Activated T-cell treated with anti-CD3 and anti-CD28 coated beads for 4 hours (primary cell): Measurements from ENCODE around the gene FERMT3.

Source experiments
- DNase-seq: peaks from one replicate; pipeline ENCODE4 v3.0.0-alpha.2; 2020

FERMT3 gene

DNA sequence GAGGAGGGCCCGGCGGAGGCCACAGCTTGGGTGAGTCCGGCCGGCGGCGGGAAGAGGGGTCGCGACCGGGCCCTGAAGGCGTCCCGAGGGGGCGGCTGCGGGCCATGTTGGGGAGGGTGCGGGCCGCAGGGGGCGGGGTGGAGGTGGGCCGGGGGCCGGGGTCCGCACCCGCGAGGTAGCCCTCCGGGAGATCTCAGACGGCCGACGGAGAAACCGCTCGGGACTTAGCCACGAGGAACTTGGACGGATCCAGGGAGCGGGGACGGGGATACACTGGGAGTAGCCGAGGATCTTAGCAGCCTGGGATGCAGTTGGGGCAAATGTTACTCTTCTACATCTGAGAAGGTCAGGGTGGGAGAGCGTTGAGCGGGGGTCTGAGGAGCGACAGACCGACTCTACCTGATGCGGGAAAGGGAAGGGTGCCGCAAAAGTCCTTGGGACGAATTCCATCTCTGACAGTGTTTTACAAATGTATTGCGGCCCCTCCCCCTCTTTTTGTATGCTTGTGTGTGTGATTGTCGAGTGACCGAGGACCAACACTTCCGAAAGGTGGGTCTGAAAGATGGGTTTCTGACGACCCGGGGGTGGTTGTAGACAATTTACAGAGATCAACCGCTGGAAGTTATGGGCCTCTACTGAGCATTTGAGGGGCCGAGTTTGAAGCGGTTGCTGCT lies 19.9 kb upstream of the FERMT3 start:
- peak; percentile 21 for DNase-seq

DNA sequence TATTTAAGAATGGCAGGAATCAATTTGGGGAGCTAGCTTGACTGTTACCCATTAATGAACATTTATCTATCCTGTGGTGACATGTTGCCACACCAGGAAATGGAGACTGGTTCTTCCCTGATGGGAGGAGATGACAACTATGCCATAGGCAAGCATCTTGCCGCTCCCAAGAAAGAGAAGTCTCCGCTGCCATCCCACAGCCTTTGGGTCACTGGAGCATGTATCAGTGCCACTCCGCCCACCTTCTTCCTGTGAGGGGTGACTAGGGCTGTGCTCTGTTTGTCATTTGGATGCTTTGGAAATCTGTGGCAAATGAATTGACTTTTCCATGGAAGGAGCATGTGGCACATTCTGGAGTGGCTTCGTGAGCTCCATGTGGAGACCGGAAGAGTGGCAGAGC lies 14.1 kb upstream of the FERMT3 start:
- DNase-seq = no peak

GRCh38 chr11:64196626-64197025 lies 9.9 kb upstream of the FERMT3 start:
- no peak for DNase-seq

GRCh38 chr11:64198511-64198910 lies 8.0 kb upstream of the FERMT3 start:
- no peak for DNase-seq

DNA sequence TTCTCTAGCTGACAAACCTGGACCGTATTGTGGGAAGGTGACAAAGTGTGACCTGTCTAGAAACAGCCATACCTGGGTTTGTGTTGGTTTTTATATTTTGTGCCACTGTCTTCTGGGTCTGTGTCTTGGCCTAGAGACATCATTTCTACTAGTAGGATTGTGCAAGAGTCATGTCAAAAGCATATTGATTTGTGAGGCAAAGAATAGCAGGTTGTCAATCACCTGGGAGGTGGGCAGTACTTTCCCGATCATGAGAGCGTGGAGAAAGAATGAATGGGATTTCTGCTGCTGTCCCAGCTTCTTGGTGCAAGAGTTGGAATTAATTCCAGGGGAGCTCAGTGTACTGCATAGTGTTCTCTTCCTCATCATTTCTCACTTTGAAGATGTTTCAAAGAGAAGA lies 5.0 kb upstream of the FERMT3 start:
- DNase-seq = no peak

- no peak for DNase-seq
These were observed 3.5 kb upstream of the FERMT3 start for GRCh38 chr11:64202992-64203391.

- DNase-seq = no peak
These were observed 3.0 kb upstream of the FERMT3 start for GRCh38 chr11:64203421-64204079.

DNA sequence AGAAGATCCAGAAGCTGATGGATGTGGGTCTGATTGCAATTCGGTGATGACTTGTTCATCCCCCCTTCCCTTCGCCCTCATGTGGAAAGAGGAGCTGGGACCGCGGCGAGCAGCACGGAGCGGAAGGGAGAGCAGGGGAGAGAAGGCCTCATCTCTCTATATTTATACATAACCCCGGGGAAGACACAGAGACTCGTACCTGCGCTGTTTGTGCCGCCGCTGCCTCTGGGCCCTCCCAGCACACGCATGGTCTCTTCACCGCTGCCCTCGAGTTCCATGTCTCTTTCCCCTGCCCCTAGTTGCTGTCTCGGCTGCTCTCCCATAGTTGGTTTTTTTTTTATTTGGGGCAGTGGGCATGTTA lies 2.5 kb upstream of the FERMT3 start:
- no peak for DNase-seq

GRCh38 chr11:64204464-64204989 lies 2.0 kb upstream of the FERMT3 start:
- peak; percentile 72 for DNase-seq

DNA sequence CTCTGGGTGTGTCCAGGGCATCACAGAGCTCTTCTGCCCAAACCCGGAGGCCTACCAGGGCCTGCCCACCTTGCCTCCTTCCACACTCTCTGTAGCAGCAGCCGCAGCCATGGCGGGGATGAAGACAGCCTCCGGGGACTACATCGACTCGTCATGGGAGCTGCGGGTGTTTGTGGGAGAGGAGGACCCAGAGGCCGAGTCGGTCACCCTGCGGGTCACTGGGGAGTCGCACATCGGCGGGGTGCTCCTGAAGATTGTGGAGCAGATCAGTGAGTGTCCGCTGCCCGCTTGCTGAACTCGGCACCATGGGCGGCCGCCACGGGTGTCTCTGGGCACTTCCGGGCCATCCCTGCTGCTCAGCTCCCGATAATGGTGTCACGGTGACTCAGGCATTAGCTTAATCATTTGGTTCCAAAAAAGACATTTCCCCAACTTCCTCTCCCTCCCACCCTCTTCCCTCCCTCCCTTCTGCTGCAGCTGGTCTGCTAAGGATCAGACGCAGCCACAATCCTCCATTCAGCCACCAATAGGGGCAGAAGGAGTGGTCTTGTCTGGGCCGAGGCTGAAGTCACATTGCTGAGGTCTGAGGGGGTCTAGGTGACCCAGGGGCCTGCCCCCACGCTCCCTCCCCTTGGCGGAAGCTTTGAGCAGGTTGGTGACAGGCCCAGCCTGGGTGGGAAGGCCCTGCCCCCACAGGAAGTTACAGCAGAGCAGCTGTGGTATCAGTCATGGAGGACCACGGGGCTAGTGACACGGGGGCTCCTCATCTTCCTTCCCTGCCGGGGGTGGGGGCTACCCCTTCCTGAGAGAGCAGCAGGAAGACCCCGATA lies 950 bp downstream of the FERMT3 start:
- DNase-seq = peak; percentile 76

DNA sequence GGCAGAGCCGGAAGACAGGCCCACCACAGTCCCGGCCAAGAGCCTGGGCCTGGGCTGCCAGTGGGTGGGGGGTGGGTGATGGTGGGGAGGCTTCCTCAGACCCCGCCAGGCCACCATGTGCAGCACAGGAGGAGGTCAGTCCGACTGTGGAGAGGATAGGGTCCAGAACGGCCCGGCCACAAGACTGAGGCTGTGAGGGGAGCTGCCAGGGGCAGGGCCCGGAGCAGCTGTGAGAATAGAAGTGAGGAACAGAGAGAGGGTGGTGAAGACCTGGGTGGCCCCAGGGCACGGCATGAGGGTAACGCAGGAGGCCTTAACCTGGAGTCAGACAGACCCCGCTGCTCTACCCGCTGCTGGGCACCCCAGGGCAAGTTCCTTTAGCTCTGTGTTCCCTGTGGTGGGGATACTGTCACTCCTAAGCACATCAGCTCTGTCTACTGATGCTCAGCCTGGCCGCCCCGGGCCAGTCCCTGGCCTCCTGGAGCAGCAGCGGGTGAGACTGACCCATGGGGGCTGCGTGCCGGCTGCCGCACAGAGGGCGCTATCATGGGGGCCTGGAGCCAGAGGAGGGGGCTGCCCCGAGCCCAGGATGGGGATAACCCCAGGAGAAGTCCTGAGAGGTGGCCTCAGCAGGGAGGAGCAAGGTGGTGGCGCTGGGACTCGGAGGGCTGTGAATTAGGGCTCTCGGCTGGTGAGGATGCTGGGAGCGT lies 1.7 kb downstream of the FERMT3 start:
- DNase-seq = no peak

DNA sequence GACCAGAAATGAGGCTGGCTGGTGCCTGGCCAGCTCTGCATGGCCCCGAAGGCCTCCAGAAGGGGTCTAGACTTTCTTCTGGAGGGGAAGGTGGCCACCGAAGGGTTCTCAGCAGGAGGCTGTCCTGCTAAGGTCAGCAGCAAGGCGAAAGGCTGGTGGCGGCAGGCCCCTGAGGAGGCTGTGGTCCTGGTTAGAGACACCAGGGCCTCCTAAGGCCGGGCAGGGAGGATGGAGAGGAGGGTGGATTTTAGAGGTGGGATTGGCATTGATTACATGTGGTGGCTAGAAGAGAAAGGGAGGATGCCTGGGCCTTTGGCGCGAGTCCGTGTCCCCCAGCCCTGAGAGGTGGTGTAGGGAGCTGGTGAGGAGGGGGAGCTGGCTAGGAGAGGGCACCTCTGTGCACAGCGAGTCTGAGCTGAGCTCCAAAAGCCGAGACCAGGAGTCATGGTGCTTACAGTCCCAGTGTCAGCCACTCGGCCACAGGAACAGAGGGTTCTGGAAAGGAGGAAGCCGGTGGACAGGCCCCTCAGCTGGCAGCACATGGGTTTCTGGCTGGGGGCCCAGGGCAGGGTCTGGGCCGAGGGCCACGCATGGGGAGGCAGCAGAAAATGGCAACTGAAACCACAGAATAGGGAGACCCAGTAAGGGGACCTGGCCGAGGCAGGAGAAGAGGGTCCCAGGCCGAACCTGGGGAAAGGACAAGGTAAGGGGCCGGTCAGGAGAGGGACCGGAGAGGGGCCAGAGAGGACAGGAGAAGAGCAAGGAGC lies 2.5 kb downstream of the FERMT3 start:
- DNase-seq = no peak

DNA sequence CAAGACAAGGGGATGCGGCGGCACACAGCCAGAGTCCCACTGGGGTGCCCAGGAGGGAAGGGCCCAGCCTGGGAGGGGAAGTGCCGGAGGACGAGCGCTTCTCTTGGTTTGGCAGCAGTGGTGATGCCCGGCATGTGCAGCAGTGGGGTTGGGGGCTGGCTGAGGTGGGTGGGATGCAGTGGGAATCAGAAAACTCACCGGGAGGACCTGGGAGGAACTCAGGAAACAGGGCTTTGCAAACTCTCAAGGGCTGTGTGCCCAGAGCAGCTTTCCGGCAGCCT lies 3.0 kb downstream of the FERMT3 start:
- no peak for DNase-seq

DNA sequence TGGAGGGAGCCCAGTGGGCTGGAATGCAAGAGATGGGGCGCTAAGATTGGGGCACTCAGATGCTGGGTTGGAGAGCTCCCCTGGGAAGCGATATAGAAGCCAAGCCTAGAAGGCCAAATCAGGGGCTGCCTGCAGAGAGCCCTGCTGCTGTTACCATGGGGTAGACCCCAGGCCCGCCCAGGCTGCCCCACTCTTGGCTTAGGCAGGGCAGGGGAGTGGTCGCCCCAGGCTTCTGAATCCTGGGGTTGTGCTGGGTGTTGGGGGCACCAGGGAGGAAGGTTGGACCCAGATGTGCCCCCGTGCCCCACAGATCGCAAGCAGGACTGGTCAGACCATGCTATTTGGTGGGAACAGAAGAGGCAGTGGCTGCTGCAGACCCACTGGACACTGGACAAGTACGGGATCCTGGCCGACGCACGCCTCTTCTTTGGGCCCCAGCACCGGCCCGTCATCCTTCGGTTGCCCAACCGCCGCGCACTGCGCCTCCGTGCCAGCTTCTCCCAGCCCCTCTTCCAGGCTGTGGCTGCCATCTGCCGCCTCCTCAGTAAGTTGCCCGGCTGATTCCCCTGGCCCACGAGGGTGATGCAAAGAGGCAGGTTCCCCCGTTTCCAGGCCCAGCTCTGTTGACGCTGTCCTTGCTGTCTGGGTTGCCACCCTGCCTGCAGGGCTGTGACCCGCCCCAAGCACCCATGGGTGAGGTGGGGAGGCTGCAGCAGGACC lies 3.9 kb downstream of the FERMT3 start:
- DNase-seq = no peak

- DNase-seq = no peak
These were observed 4.8 kb downstream of the FERMT3 start for GRCh38 chr11:64211181-64211872.

DNA sequence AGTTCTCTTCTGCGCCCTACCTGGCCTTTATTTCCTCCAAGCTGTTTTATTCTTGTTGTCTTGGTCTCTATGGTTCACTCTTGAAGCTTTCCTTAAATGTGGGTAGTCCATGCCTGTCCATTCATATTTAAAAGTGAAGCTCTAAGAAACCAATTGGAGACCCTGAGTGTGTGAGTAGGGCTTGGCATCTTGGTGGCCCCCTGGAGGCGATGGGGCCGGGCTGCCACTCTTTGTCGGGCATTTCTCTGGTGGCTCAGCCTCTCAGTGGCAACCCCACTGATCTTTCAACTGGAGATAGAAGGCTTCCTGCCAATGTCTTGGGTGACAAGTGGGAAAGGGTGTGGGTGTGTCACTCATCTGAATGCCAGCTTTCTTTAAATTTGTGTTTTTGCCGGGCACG lies 10.4 kb downstream of the FERMT3 start:
- DNase-seq = no peak

GRCh38 chr11:64218628-64219353 lies 12.3 kb downstream of the FERMT3 start:
- DNase-seq = no peak

DNA sequence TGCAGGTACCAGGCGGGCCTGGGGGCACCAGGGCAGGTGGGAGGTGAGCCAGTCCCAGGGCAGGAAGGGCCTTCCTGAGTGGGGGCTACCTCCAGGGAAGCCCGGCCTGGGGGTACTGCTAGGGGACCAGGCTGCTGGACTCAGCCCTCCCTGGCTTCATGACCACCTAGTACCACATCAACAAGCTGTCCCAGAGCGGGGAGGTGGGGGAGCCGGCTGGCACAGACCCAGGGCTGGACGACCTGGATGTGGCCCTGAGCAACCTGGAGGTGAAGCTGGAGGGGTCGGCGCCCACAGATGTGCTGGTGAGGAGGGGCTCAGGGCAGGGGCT lies 12.8 kb downstream of the FERMT3 start:
- no peak for DNase-seq

- no peak for DNase-seq
These were observed 13.2 kb downstream of the FERMT3 start for GRCh38 chr11:64219755-64220154.

DNA sequence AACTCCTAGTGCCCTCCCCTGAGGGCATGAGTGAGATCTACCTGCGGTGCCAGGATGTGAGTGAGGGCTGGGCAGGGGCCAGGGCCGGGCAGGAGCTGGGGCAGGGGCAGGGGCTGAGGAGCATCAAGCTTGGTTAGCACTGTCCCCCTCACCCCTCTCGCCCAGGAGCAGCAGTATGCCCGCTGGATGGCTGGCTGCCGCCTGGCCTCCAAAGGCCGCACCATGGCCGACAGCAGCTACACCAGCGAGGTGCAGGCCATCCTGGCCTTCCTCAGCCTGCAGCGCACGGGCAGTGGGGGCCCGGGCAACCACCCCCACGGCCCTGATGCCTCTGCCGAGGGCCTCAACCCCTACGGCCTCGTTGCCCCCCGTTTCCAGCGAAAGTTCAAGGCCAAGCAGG lies 13.8 kb downstream of the FERMT3 start:
- no peak for DNase-seq

DNA sequence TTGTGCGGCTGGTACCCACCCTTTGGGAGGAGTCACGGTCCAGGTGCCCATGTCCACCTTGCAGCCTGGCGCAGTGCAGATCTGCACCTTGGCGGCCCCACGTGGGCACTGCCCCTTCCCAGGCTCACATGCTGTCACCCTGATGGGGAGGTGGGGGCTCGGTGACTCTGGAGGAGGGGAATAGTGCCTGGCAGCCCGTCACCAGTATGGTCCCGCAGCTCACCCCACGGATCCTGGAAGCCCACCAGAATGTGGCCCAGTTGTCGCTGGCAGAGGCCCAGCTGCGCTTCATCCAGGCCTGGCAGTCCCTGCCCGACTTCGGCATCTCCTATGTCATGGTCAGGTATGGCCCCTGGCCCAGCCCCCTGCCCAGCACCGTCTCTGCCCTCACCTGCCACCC lies 14.3 kb downstream of the FERMT3 start:
- DNase-seq = no peak
